HG03342 (cell line): ENCODE measurements around the gene ABCA13.

Experiments used
- ATAC-seq: cut with Tn5 transposase; IDR thresholded peaks from one replicate; pipeline ENCODE4 v1.9.1; 2021; ENCODE audit warnings: mild to moderate bottlenecking, moderate library complexity; ENCODE audit not compliant: unreplicated experiment

ABCA13 gene

GRCh38 chr7:48627164-48627563 is 455.9 kb downstream of the ABCA13 start:
- no peak for ATAC-seq

GRCh38 chr7:48628793-48629349 is 457.6 kb downstream of the ABCA13 start:
- no peak for ATAC-seq

GRCh38 chr7:48634116-48634632 is 462.9 kb downstream of the ABCA13 start:
- no peak for ATAC-seq

GRCh38 chr7:48635796-48636195 is 464.5 kb downstream of the ABCA13 start:
- ATAC-seq = no peak

DNA sequence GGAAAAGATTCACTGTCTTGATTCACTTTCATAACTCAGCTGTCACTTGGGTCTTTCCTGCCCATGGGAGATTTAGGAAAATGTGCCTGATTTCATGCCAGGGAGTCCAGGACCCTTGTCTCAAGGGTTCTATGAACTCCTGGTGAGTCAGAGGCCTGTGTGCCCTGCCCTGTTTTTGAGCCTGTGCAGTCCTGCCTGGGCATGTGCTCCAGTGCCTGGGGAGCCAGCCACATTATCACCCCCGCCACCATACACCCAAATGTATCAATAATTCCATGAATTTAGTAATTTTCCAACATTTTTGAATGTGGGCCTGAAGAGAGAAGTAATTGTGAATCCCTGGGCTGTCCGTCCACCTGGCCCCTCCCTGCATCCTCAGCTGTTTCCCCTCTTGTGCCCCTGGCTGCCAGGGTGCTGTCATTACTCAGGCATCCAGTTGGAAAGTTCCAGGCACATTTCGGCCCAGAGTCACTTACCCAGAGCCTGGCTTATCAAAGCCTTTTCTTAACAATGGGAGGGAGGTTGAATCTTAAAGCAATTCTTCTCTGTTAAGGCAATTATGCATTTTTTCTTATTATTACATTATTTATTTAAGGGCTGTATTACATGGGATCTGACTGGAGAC is 465.2 kb downstream of the ABCA13 start:
- no peak for ATAC-seq

GRCh38 chr7:48637382-48637781 is 466.1 kb downstream of the ABCA13 start:
- ATAC-seq = peak; percentile 54

- no peak for ATAC-seq
These were observed 466.8 kb downstream of the ABCA13 start for GRCh38 chr7:48638041-48638440.

- ATAC-seq = no peak
These were observed 472.3 kb downstream of the ABCA13 start for GRCh38 chr7:48643431-48644013.

GRCh38 chr7:48658138-48658537 is 486.9 kb downstream of the ABCA13 start:
- ATAC-seq = no peak

DNA sequence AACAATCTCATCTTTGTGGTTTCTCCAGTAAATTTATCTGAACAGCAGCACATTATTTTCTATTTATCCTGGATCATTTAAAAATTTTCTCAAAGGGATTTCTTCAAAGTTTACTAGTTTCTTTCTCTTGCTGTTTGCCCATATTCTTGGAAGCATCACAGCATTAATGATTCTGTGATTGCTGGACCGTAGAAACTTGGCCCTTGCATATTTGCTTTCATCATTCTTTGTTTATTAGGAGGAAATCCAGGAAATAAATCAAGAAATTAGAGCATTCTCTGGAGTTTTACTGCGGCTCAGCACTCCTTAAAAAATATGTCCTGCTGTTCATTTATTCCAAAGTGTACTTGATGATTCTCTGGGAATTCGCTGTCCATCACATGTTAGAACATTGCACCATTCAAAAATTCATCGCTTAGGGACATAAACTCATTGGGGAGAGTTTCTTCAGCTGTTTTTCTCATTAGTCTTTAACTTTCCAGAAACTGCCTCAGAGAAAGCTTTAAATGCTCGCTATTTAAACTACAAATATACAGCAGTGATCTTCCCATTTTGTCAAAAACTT is 489.1 kb downstream of the ABCA13 start:
- ATAC-seq = no peak

GRCh38 chr7:48664241-48664640 is 493.0 kb downstream of the ABCA13 start:
- no peak for ATAC-seq

- no peak for ATAC-seq
These were observed 494.3 kb downstream of the ABCA13 start for GRCh38 chr7:48665353-48666135.

DNA sequence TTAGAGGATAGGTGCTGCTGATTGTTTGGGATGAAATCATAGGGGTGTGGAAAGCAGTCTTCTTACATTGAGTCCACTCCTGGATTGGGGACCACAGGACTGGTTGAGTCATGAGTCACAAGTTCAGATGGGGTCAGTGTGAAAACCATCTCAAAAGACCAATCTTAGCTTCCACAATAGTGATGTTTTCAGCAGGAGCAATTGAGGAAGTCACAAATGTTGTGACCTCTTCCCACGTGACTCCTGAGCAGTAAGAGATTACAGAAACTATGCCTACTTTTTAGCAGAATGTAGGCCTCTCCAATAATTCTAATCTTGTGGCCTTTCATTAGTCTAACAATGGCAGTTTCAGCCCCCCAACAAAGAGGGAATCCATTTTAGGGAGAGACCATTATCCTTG is 496.1 kb downstream of the ABCA13 start:
- ATAC-seq = no peak

DNA sequence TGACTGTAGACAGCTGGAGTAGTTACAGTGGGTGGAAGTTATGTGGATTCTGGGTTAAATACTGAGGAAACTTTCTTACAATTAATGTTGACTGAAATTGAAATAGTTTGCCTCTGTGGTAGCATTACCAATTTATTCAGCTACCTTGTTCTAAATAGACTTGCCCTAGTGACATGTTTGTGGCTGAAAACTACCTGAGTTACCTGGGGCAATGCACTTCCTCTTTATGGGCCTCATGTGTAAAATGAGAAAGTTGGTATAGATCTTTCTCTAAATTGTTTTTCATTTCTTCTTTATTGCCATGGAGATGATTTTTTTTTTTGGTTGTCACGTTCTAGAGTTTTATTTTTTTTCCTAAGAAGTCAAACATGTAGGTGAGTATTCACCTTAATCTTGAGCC is 500.4 kb downstream of the ABCA13 start:
- no peak for ATAC-seq

DNA sequence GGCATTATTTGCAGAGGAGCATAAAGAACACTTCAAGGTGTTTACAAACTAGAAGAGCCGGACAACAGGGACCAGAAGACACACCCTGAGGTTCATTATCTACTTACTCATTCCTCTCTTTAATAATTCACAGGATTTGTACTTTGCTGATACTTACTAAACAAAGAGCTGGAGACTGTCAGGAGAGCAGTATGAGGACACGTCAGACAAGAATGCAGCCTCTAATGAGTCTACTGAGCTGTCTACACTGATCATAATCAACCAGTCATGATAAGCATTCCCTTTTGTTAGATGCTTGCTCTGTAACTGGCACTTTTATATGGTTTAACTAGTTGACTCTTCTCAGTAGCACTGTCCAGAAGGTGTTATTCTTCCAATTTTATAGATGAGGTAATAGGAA is 509.7 kb downstream of the ABCA13 start:
- no peak for ATAC-seq

DNA sequence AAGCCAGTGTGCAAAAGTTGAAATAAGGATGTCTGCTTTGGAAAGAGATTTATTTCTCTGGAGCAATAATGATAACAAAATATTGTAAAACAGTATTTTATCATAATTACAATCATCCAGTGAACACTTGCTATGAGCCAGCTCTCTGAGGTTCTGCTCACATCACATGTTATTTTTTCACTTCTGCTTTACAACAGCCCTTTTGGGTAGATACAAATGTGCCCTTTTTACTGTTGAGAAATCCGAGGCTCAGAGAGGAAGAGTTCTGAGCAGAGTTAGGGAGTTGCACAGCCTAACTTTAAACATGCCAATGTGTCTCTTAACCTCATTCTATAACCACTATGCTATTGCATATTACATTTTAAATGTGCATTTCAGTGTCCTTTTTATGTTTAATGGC is 520.5 kb downstream of the ABCA13 start:
- ATAC-seq = no peak
